SKM-1 treated with dmso at 0.1 percent for 144 hours (cell line): ENCODE measurements around the gene SIM1.

ENCODE experiments used
- DNase-seq: peaks from one replicate; lab custom pipeline; 2025; ENCODE audit not compliant: unreplicated experiment; lab: John Stamatoyannopoulos, UW

Gene SIM1

GRCh38 chr6:100470422-100471120, 5.8 kb upstream of the SIM1 start:
- no peak for DNase-seq

GRCh38 chr6:100469101-100469859, 4.6 kb upstream of the SIM1 start:
- no peak for DNase-seq

GRCh38 chr6:100468016-100468622, 3.4 kb upstream of the SIM1 start:
- DNase-seq = no peak

DNA sequence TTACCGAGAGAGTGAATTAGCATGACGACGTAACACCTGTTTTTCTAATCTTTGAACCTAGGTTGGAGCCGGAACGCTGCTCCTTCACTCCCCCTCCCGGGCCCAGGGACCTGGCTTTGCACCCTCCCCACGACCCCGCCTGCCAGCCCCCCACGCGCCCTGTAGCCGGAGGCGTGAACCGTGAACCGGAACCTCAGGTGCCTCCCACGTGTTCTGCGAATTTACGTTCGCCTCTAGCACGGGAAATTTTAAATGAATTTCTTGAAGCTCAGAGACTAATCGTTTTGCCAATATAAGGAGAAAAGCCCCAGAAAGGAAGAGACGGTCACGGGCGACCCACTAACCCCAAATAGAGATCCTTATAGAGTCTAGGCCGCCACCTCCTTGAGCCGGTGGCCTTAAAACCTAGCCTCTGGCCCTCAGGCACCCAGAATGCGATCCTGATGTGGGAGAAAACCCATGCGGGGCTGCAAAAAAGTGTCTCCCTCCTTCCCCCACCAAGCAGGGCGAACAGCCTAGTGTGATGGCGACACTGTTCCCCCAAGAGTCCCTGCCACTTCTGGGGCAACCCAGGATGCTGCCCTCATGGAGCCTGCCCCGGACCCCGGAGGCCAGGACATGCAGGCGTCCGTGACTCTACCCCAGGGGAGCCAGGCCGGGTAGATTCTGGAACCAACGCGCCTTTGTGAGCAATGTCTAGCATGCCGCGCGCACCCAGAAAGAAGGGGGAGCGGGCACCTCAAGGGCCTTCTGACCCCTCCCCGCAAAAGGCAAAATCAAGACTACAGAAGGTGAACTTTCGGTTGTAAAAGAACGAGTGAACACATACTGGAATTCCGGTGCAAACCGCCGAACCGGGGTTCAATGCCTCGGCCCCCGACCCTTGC, 2.7 kb upstream of the SIM1 start:
- DNase-seq = no peak

GRCh38 chr6:100466410-100467128, 1.8 kb upstream of the SIM1 start:
- no peak for DNase-seq

- no peak for DNase-seq
These were observed 1.1 kb upstream of the SIM1 start for GRCh38 chr6:100465701-100466409.

- DNase-seq = no peak
These were observed 414 bp downstream of the SIM1 start for GRCh38 chr6:100464162-100464851.

DNA sequence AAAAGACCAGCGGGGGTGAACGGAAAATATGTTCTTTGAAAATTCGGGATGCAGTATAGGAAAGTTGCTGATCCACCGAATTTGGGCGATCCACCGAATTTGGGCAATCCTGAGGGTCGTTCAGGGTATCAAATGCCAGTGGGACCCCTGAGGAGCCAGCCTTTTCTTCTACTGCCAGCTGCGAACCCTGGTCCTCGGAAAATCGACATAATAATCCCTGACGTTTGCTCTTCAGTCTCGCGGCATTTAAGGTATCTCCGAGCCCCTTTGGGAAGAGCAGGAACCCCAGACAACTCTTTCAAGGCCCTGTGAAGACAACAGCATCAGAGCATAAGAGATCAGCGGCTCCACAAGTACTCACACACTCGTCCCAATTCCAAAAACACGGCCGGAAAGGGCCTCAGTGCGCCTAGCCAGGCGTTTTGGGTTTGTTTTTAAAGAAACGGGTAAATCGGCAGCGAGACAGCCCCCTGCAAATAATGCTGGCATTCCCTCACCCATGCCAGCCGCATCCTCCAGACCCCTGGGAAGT, 1.0 kb downstream of the SIM1 start:
- no peak for DNase-seq

GRCh38 chr6:100462706-100463629, 1.8 kb downstream of the SIM1 start:
- no peak for DNase-seq

- no peak for DNase-seq
These were observed 2.6 kb downstream of the SIM1 start for GRCh38 chr6:100461917-100462705.

- no peak for DNase-seq
These were observed 3.3 kb downstream of the SIM1 start for GRCh38 chr6:100461278-100461916.

DNA sequence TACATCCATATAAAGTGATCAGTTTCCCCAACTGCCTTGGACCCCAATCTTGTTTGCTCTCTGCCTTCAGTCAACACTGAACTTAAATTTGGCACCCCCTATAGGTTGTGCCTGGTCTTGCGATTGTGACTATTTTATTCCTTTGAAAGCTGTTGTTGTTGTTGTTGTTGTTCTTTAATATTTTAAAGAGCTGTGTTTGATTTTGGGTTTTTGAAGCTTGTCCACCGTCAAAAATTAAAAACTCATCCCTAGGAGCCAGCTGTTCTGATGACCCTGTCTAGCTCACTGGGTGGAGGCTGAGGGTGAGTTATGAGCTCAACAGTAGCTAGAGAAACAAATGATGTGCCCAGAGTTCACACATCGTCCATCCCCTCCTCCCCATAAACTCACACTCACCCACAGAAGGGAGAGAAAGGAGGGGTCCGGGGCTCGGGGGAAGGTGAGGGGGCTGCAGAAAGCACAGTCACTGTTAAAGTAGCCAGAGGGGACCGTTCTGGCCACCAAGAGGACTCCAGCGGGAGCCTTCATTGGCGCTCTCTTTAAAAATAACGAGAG, 4.0 kb downstream of the SIM1 start:
- no peak for DNase-seq

GRCh38 chr6:100459592-100460184, 5.0 kb downstream of the SIM1 start:
- no peak for DNase-seq

DNA sequence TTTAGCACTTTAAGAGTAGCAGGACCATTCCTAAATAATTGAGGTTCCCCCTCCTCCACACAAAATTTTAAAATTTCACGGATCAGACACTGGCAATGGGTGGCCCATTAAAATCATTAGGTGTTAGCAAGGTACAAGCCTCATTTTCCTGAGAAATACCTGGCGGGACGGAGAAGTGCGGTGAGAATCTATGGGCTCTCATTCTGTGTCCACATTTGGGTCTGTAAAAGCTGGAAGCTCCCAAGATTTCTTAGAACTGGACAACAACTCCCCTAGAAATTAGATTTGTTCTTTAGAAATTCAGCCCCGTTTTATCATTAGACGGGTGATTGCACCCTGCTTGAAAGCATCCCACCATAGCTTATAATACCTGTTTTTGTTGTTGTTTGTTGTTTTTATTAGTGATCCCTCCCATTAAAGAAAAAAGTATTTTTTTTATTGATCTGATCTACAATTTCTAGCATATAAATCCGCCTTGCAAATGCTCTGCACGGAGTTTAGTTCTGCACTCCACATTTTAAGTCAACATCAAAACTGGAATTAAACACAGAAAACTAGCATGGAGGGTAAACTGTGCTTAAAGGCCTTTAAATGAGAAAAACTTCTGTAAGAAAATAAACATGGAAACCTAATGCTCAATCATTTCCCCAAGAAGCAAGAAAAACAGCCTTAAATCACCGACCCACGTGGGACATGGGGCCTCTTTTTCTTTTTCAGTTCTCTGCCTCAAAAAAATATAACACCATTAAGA, 5.7 kb downstream of the SIM1 start:
- DNase-seq = no peak

DNA sequence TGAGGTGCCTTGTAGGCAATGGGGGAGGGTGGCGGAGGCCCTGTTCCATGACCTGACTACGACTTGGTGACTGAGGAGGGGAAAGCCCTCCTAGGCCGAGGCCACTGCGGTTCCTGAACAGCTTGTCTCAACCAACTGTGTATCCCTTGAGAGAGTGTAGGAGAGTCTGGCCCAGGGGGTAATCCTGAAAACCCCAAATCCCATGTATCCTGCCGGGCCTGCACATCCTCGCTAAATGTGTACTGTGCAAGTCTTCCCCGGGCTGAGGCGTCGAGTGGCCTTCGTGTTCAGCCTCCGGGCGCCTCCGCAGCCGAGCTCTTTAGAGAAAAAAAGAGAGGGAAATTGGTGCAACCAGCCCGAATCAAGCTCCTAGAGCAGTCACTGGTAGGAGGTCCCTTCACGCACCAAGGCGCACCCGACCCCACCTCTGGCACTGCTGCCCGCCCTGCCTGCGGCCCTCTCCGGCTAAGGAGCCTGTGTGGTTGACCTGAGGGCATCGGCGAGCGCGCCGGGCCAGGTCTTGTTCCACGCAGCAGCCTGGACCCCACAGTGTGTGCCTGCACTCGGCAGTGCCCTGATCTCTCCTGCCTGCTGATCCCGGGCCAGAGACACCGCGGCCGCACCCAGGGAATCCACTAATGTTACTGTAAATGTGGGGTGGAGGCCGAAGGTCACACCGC, 7.3 kb downstream of the SIM1 start:
- no peak for DNase-seq
